Activated T-helper 2 cell treated with anti-CD3 and anti-CD28 coated beads, Interferon-gamma antibody, Interleukin-2, Interleukin-4, amounts not matched to agents 10 μg/mL and 5 μg/mL and 100 μg/mL, durations not matched to agents 14 hours and 24 hours and 36 hours (primary cell): Measurements from ENCODE around the gene ATF5. TPM values are rescaled to one million over a fixed set of nuclear protein-coding genes. Genes with fewer than 3 reads are reported as not detected.
"Not testable (repeated sequence)": the region's sequence is repeated elsewhere in the genome, so short reads cannot be mapped to it uniquely, and the experiment has no call there.

Experiments
- DNase-seq: peaks from one replicate; pipeline ENCODE4 v3.0.0; 2021; ENCODE audit warnings: low spot score
- H3K27ac Mint-ChIP-seq: one replicate; pipeline ENCODE4 v1.8.0; 2021; ENCODE audit warnings: mixed read lengths
- H3K27me3 Mint-ChIP-seq: one replicate; pipeline ENCODE4 v1.8.0; 2021; ENCODE audit warnings: low read depth, mixed read lengths
- H3K36me3 Mint-ChIP-seq: one replicate; pipeline ENCODE4 v1.8.0; 2021; ENCODE audit warnings: low read depth, mixed read lengths
- H3K4me1 Mint-ChIP-seq: one replicate; pipeline ENCODE4 v1.8.0; 2021; ENCODE audit warnings: low read depth, mixed read lengths
- H3K4me3 Mint-ChIP-seq: one replicate; pipeline ENCODE4 v1.8.0; 2021; ENCODE audit warnings: low read depth, mild to moderate bottlenecking, moderate library complexity, mixed read lengths
- H3K9me3 Mint-ChIP-seq: one replicate; pipeline ENCODE4 v1.8.0; 2021; ENCODE audit warnings: mixed read lengths
- intact Hi-C: fragments of 100-400 bp; cut with micrococcal nuclease; formaldehyde crosslinking; loops from one replicate; pipeline ENCODE4 v1.15.1; 2023
- total RNA-seq: library from RNA; stranded (reverse); gene quantifications from 2 replicates; pipeline ENCODE4 v1.2.3, GENCODE V29; 2022

ATF5 gene
- total RNA-seq, 1 donor from 2014 or later = 28.3 TPM

GRCh38 chr19:49950590-49950948, 21.6 kb downstream of the ATF5 start:
- Mint-ChIP-seq H3K9me3 (no peaks in the 10 kb centered on the region), H3K4me3 (no peak overlapping the region), H3K27ac (no peak overlapping the region), H3K4me1 (peaks cover 6% of the 10 kb centered on the region), H3K36me3 (no peaks in the 10 kb centered on the region), H3K27me3 (peaks cover 13% of the 10 kb centered on the region)
- no peak for DNase-seq
- intact Hi-C loops = no loop called here

GRCh38 chr19:49950956-49951526, 22.0 kb downstream of the ATF5 start:
- no peak for DNase-seq
- intact Hi-C loops = no loop called here
- no peak overlapping the region for H3K4me3 Mint-ChIP-seq
- peaks cover 13% of the 10 kb centered on the region for H3K27me3 Mint-ChIP-seq
- peaks cover 6% of the 10 kb centered on the region for H3K4me1 Mint-ChIP-seq
- no peaks in the 10 kb centered on the region for H3K36me3 Mint-ChIP-seq
- H3K9me3 Mint-ChIP-seq = no peaks in the 10 kb centered on the region
- no peak overlapping the region for H3K27ac Mint-ChIP-seq

DNA sequence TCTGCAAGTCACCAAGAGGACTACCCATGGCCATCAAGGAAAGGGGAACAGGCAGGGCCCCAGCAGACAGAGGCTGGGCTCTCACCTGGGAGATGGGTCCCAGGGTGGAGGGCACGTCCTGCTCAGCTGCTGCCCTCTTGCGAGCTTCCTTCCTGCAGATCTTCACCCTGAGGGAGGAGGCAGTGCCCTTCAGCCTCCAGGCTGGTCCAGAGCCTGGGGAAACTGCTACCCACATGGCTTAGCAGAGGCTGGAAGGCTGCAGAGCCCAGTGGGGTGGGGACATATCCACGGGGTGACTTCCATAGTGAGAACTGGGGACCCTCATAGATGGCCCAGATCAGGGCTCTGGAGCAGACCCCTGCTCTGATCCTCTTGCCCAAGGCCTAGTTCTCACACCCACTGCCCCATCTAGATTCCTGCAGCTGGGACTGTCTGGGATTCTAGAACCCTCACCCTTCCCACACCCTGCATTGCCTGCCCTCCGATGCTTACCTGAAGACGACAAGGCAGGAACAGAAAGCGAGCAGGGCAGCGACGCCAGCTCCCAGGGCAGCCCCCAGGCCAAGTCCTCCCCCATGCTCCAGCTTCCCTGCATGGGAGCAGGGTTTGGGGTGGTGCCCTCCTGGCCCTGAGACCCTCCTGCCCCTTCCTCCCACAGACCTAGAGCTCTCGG, 22.9 kb downstream of the ATF5 start:
- H3K36me3 Mint-ChIP-seq = no peaks in the 10 kb centered on the region
- H3K9me3 Mint-ChIP-seq = no peaks in the 10 kb centered on the region

DNA sequence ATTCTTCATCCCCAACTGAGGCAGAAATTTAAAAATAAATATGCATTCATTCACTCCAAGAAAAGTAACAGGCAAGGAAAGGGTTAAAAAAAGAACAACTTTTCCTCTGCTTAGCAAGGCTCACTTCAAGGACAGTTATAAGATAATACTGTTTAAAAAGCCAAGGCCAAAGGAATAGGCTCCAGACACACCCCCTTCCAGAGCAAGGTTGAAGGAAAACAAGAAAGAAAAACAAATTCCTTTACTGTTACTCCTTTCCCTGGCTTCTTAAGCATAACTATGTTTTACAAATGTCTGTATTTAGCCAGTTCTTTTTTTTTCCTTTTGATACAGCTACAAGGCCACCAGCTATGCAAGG, 23.5 kb downstream of the ATF5 start:
- Mint-ChIP-seq H3K27me3 (peaks cover 13% of the 10 kb centered on the region), H3K27ac (no peak overlapping the region), H3K4me3 (no peak overlapping the region), H3K4me1 (peaks cover 6% of the 10 kb centered on the region), H3K9me3 (no peaks in the 10 kb centered on the region), H3K36me3 (no peaks in the 10 kb centered on the region)
- DNase-seq = no peak
- intact Hi-C loops = no loop called here

More for the DNA sequence above, 22.9 kb downstream of the ATF5 start:
- Mint-ChIP-seq H3K27me3 (peaks cover 13% of the 10 kb centered on the region), H3K4me1 (peaks cover 6% of the 10 kb centered on the region), H3K4me3 (no peak overlapping the region), H3K27ac (no peak overlapping the region)
- intact Hi-C loops = no loop called here
- DNase-seq = no peak

- H3K4me3 Mint-ChIP-seq = no peak overlapping the region
- no peaks in the 10 kb centered on the region for H3K36me3 Mint-ChIP-seq
- intact Hi-C loops = no loop called here
- H3K4me1 Mint-ChIP-seq = peaks cover 6% of the 10 kb centered on the region
- no peaks in the 10 kb centered on the region for H3K9me3 Mint-ChIP-seq
- H3K27ac Mint-ChIP-seq = no peak overlapping the region
- no peak for DNase-seq
- H3K27me3 Mint-ChIP-seq = peaks cover 13% of the 10 kb centered on the region
Observed at GRCh38 chr19:49952906-49953305, 23.9 kb downstream of the ATF5 start.

DNA sequence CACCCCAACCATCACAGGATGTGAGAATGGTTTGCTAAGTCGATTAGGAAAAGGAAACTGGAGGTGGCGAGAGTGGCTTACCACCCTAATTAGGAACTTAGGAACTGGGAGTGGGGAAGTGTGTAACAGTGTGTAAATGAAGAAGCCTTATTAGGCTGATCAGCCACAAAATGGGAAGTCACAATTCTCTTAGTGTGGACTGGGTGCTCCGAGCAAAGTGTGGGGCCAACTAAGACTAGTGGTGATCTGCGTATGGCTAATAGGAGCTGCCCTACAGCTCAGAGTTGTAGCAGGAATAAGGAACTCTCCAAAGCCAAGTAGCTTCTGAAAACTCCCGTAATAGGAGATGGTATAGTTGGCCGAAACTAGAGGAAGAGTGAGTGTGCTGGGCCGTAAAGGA, 24.4 kb downstream of the ATF5 start:
- H3K36me3 Mint-ChIP-seq = no peaks in the 10 kb centered on the region
- peaks cover 6% of the 10 kb centered on the region for H3K4me1 Mint-ChIP-seq
- no peaks in the 10 kb centered on the region for H3K9me3 Mint-ChIP-seq
- H3K27me3 Mint-ChIP-seq = peaks cover 13% of the 10 kb centered on the region
- H3K27ac Mint-ChIP-seq = no peak overlapping the region
- no peak for DNase-seq
- H3K4me3 Mint-ChIP-seq = no peak overlapping the region
- intact Hi-C loops = no loop called here

DNA sequence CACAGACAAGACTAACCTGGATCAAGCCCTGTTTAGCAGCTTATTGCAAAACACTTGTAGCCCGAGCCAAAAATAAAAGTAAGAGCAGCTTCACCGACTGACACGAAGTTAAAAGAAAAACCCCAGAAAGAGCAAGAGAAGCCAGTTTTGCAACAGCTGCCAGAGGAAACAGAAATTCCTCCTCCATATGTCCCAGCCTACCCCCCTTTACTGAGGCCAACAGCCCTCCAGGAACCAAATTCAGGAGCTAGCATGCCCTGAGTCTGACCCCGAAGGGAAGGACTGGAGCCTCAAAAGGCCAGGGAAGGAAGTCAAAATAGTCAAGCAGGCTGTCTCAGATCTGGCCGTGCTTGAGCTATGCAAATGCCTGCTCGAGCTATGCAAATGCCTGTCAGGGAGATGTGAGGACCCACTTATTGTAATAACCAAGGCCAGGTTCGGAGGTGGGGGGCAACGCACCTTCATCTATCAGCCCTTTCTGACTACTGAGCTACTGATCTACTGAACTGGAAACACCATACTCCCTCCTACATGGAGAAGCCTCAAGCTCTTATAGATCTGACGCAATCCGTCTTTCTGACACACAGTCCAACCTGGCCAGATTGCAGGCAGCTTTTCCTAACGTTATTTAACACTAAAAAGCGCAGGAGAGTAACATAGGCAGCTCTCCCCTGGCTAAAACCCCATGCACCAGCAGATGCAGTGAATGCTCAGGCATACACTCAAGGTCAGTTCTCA, 25.3 kb downstream of the ATF5 start:
- Mint-ChIP-seq H3K4me3 (no peak overlapping the region), H3K27ac (no peak overlapping the region), H3K36me3 (no peaks in the 10 kb centered on the region), H3K9me3 (no peaks in the 10 kb centered on the region), H3K4me1 (peaks cover 6% of the 10 kb centered on the region), H3K27me3 (peaks cover 13% of the 10 kb centered on the region)
- no peak for DNase-seq
- intact Hi-C loops = no loop called here

DNA sequence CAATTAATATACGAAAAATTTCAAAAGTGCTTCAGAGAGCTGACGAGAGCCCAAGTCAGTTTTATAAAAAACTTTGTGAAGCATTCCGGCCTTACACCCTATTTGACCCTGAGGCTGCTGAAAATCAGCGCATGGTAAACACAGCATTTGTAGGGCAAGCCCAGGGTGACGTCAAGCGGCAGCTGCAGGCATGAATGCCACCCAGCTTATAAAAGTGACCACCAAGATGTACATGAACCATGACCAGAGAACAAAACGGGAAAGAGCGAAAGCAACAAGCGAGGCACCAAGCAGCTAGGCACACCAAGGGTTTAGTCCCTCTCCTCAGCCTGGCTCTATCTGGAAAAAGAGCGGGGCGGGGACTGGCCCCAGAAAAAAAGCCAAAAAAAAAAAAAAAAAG, 25.9 kb downstream of the ATF5 start:
- no peak overlapping the region for H3K4me3 Mint-ChIP-seq
- peaks cover 13% of the 10 kb centered on the region for H3K27me3 Mint-ChIP-seq
- no peak for DNase-seq
- H3K27ac Mint-ChIP-seq = no peak overlapping the region
- intact Hi-C loops = no loop called here
- H3K9me3 Mint-ChIP-seq = no peaks in the 10 kb centered on the region
- H3K4me1 Mint-ChIP-seq = peaks cover 6% of the 10 kb centered on the region
- H3K36me3 Mint-ChIP-seq = no peaks in the 10 kb centered on the region

GRCh38 chr19:49956115-49956495, 27.1 kb downstream of the ATF5 start:
- no peak overlapping the region for H3K27ac Mint-ChIP-seq
- no peaks in the 10 kb centered on the region for H3K36me3 Mint-ChIP-seq
- H3K9me3 Mint-ChIP-seq = no peaks in the 10 kb centered on the region
- intact Hi-C loops = no loop called here
- peaks cover 6% of the 10 kb centered on the region for H3K4me1 Mint-ChIP-seq
- no peak overlapping the region for H3K4me3 Mint-ChIP-seq
- no peak for DNase-seq
- H3K27me3 Mint-ChIP-seq = peaks cover 13% of the 10 kb centered on the region

- H3K9me3 Mint-ChIP-seq = no peaks in the 10 kb centered on the region
- H3K27ac Mint-ChIP-seq = no peak overlapping the region
- intact Hi-C loops = no loop called here
- peaks cover 6% of the 10 kb centered on the region for H3K4me1 Mint-ChIP-seq
- no peak overlapping the region for H3K4me3 Mint-ChIP-seq
- H3K27me3 Mint-ChIP-seq = peaks cover 13% of the 10 kb centered on the region
- no peaks in the 10 kb centered on the region for H3K36me3 Mint-ChIP-seq
- no peak for DNase-seq
Observed at GRCh38 chr19:49957262-49957915, 28.4 kb downstream of the ATF5 start.

- H3K9me3 Mint-ChIP-seq, H3K4me3 Mint-ChIP-seq, H3K27ac Mint-ChIP-seq, intact Hi-C loops, DNase-seq, H3K4me1 Mint-ChIP-seq, H3K36me3 Mint-ChIP-seq: not testable (repeated sequence)
- peaks cover 13% of the 10 kb centered on the region for H3K27me3 Mint-ChIP-seq
Observed at GRCh38 chr19:49958144-49958543, 29.1 kb downstream of the ATF5 start.

- not testable (repeated sequence) for H3K9me3 Mint-ChIP-seq
Observed at GRCh38 chr19:49958596-49958995, 29.6 kb downstream of the ATF5 start.

GRCh38 chr19:49959892-49960291, 30.9 kb downstream of the ATF5 start:
- H3K27me3 Mint-ChIP-seq, H3K36me3 Mint-ChIP-seq, H3K4me1 Mint-ChIP-seq, H3K27ac Mint-ChIP-seq, H3K9me3 Mint-ChIP-seq, intact Hi-C loops, H3K4me3 Mint-ChIP-seq, DNase-seq: not testable (repeated sequence)

More at GRCh38 chr19:49958596-49958995, 29.6 kb downstream of the ATF5 start:
- H3K4me3 Mint-ChIP-seq, H3K27me3 Mint-ChIP-seq, H3K4me1 Mint-ChIP-seq, intact Hi-C loops, DNase-seq, H3K36me3 Mint-ChIP-seq, H3K27ac Mint-ChIP-seq: not testable (repeated sequence)
